Esophagus muscularis mucosa (tissue), 3 donors: ENCODE results near the gene MISP3.

Experiments
- CTCF ChIP-seq, 3 experiments: fragments of 200-600 bp in 2 of 3; fragments of 450-650 bp in 1 of 3; sonication (generic) in 2 of 3; IDR thresholded peaks; one replicate each; pipeline ENCODE4 v1.5.1; 2017 to 2019; ENCODE audit warnings: antibody characterized with exemption in 3 of 3, mild to moderate bottlenecking in 2 of 3, moderate library complexity in 1 of 3
- POLR2A ChIP-seq: fragments of 450-650 bp; IDR thresholded peaks from one replicate; pipeline ENCODE4 v1.6.1; 2017; ENCODE audit warnings: antibody characterized with exemption, moderate library complexity, mild to moderate bottlenecking, low read depth
- POLR2AphosphoS5 ChIP-seq, 2 donors: sonication (generic); formaldehyde crosslinking; IDR thresholded peaks; one replicate each; pipeline ENCODE4 v1.6.1; 2017; ENCODE audit warnings: antibody characterized with exemption in 2 of 2

DNA sequence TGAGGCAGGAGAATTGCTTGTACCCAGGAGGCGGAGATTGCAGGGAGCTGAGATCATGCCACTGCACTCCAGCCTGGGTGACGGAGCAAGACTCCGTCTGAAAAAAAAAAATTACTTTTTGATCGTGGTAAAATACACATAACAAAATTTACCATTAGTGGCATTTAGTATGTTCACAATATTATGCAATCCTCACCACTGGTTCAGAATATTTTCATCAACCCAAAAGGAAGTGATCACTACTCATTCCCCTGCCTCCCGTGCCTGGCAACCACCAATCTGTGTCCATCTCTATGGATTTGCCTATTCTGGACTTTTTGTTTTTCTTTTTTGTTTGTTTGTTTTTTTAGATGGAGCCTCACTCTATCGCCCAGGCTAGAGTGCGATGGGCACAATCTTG lies 9.5 kb upstream of the MISP3 start:
- TF ChIP-seq POLR2A = no peak
- no peak for TF ChIP-seq CTCF (IDR thresholded peaks at IDR 0.05)
- TF ChIP-seq POLR2AphosphoS5 (IDR thresholded peaks at IDR 0.05) = no peak
